AG09309 (cell line): ENCODE data around the gene STX5.

Experiments used
- DNase-seq: peaks from one replicate; pipeline ENCODE4 v3.0.0-alpha.2; 2010; ENCODE audit warnings: low read depth
- H3K4me3 ChIP-seq: 2 replicates; pipeline ENCODE4 v1.5.1; 2011; ENCODE audit warnings: mild to moderate bottlenecking, low read depth, low read length, moderate library complexity; ENCODE audit not compliant: control insufficient read depth
- TF ChIP-seq, protein P1 (sequence below): IDR thresholded peaks from 2 replicates; pipeline ENCODE4 v1.5.1; 2011; ENCODE audit warnings: mild to moderate bottlenecking, low read depth, low read length, inconsistent platforms; ENCODE audit not compliant: insufficient read depth, control insufficient read depth; ENCODE audit errors: missing control alignments

The STX5 gene

DNA sequence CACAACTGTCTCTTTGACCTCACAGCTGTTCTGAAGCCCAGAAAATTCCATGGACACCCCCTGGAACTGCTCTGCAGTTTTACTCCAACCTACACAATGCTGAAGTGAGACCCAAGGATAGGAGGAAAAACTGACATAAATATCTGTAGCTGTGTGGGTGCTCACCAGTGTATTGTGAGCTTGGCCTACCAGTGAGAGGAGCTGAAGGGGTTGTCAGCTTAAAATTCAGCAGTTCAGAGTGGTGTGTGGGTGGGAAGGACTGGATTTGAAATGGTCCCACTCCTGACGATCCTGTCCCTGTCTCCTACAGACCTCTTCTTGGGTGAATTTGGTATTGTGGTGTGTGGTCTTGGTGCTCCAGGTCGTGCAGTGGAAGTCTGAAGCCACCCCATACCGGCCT, 42.3 kb downstream of the STX5 start:
- H3K4me3 ChIP-seq = no peak overlapping the region
- TF ChIP-seq, protein P1, sequence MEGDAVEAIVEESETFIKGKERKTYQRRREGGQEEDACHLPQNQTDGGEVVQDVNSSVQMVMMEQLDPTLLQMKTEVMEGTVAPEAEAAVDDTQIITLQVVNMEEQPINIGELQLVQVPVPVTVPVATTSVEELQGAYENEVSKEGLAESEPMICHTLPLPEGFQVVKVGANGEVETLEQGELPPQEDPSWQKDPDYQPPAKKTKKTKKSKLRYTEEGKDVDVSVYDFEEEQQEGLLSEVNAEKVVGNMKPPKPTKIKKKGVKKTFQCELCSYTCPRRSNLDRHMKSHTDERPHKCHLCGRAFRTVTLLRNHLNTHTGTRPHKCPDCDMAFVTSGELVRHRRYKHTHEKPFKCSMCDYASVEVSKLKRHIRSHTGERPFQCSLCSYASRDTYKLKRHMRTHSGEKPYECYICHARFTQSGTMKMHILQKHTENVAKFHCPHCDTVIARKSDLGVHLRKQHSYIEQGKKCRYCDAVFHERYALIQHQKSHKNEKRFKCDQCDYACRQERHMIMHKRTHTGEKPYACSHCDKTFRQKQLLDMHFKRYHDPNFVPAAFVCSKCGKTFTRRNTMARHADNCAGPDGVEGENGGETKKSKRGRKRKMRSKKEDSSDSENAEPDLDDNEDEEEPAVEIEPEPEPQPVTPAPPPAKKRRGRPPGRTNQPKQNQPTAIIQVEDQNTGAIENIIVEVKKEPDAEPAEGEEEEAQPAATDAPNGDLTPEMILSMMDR = no peak
- no peak for DNase-seq

GRCh38 chr11:62788991-62789390, 42.9 kb downstream of the STX5 start:
- no peak overlapping the region for H3K4me3 ChIP-seq
- TF ChIP-seq, protein P1 = no peak
- no peak for DNase-seq

- TF ChIP-seq, protein P1 = peak; percentile 74
- H3K4me3 ChIP-seq = peak within 1 kb of the TSS; percentile 80
- peak; percentile 86 for DNase-seq
Measured at GRCh38 chr11:62787005-62787759, 44.7 kb downstream of the STX5 start, which contains the start of gene TMEM179B. TMEM179B (plus strand) TSS chr11:62787402; CDS start chr11:62787432, 30 bp downstream.

GRCh38 chr11:62786318-62787004, 45.4 kb downstream of the STX5 start:
- DNase-seq = no peak

GRCh38 chr11:62782753-62783152, 49.1 kb downstream of the STX5 start:
- no peak overlapping the region for H3K4me3 ChIP-seq
- DNase-seq = no peak
- TF ChIP-seq, protein P1 = no peak

More at GRCh38 chr11:62786318-62787004, 45.4 kb downstream of the STX5 start:
- peak overlapping the region; percentile 80 for H3K4me3 ChIP-seq
- TF ChIP-seq, protein P1 = peak; percentile 99

DNA sequence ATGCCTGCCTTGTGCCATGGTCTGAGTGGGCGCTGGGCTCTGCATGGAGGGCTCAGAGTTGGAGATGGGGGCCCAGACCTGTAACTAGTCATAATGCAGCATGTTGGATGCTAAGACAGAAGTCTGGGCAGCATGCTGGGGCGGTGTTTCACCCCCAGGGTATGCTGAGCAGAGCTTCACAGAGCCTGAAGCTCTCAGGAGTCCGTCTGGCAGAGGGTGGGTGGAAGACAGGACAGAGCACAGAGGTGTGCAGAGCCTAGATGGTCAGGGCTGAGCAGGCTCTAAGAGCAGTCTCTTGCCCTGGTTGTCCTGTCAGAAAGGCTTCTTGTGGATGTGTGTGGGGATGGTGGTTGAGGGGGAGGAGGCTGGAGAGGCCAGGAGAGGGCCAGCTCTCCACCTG, 53.4 kb downstream of the STX5 start:
- H3K4me3 ChIP-seq = no peak overlapping the region
- TF ChIP-seq, protein P1 = no peak
- no peak for DNase-seq
